ENCODE data around the gene RUNX1. TPM values are rescaled to one million over a fixed set of nuclear protein-coding genes. Genes with fewer than 3 reads are reported as not detected.

Gene RUNX1
- total and polyA plus RNA-seq, 2 donors (not counting 3 experiments of a cell fraction or from before 2014, with no cell fraction given), result 4.6 to 17.9 TPM

GRCh38 chr21:34912022-34912945 is 136.8 kb downstream of the RUNX1 start:
- no peak overlapping the region for H2AFZ ChIP-seq (ENCODE audit: low read depth, low read length)
- no peak for TF ChIP-seq POLR2A (IDR thresholded peaks at IDR 0.05; ENCODE audit: low read depth, low read length)
- TF ChIP-seq MAX (IDR thresholded peaks at IDR 0.05; ENCODE audit: insufficient read depth, insufficient read length), result no peak
- no peak for TF ChIP-seq JUN (IDR thresholded peaks at IDR 0.05; ENCODE audit: borderline replicate concordance, insufficient read depth, insufficient read length, low read depth)
- no peak for FAIRE-seq
- no peaks in the 10 kb centered on the region for H3K9me3 ChIP-seq (replicated peaks; ENCODE audit: control insufficient read depth, insufficient read depth, low read length)
- H3K4me2 ChIP-seq (ENCODE audit: insufficient read depth, low read length), result no peak overlapping the region
- intact Hi-C loops (cut with micrococcal nuclease) (no loop called here), dilution Hi-C loops (cut with MboI; ENCODE audit: extremely low pct_ligation_motif_present, low sequenced_read_pairs) (no loop called here)
- peaks cover 33 to 44% of the 10 kb centered on the region in 2 experiments for H3K27me3 ChIP-seq (ENCODE audit: control insufficient read depth in 2 of 2, insufficient read depth in 2 of 2, low read length in 2 of 2)
- no peak overlapping the region for H3K4me3 ChIP-seq (replicated peaks in 1 of 3; ENCODE audit: insufficient read depth in 1 of 3, low read depth in 1 of 3, low read length in 3 of 3)
- H3K79me2 ChIP-seq (ENCODE audit: control insufficient read depth, insufficient read depth, low read length), result no peaks in the 10 kb centered on the region
- POLR2A ChIA-PET, result no interaction called here
- DNase-seq (ENCODE audit: low read depth, low spot score), result no peak
- no peak overlapping the region for H3K27ac ChIP-seq (ENCODE audit: insufficient read depth, low read depth, low read length)
- H3K4me1 ChIP-seq (ENCODE audit: control insufficient read depth, extremely low read depth, insufficient read depth, low read length), result no peaks in the 10 kb centered on the region
- no peaks in the 10 kb centered on the region for H3K36me3 ChIP-seq (ENCODE audit: control insufficient read depth in 2 of 2, extremely low read depth in 1 of 2, insufficient read depth in 2 of 2, low read length in 2 of 2)
- no peaks in the 10 kb centered on the region for H4K20me1 ChIP-seq (replicated peaks; ENCODE audit: control insufficient read depth, extremely low read depth, insufficient read depth, low read length)
- no TSS peak for BruUV-seq (replicated peaks)
- CTCF ChIA-PET, result no interaction called here
- H3K9me1 ChIP-seq (replicated peaks; ENCODE audit: control insufficient read depth, extremely low read depth, insufficient read depth, low read length), result no peaks in the 10 kb centered on the region
- H3K9ac ChIP-seq (replicated peaks; ENCODE audit: extremely low read depth, insufficient read depth, low read length), result no peak overlapping the region

- BruUV-seq (replicated peaks), result no TSS peak
- no peak overlapping the region for H3K27ac ChIP-seq (ENCODE audit: insufficient read depth, low read depth, low read length)
- intact Hi-C loops (cut with micrococcal nuclease), result no loop called here
- no peaks in the 10 kb centered on the region for H4K20me1 ChIP-seq (replicated peaks; ENCODE audit: control insufficient read depth, extremely low read depth, insufficient read depth, low read length)
- no peak overlapping the region for H3K9ac ChIP-seq (replicated peaks; ENCODE audit: extremely low read depth, insufficient read depth, low read length)
- no peak overlapping the region for H3K4me3 ChIP-seq (replicated peaks in 1 of 3; ENCODE audit: insufficient read depth in 1 of 3, low read depth in 1 of 3, low read length in 3 of 3)
- no peak overlapping the region for H3K4me2 ChIP-seq (ENCODE audit: insufficient read depth, low read length)
- dilution Hi-C loops (cut with MboI; ENCODE audit: extremely low pct_ligation_motif_present, low sequenced_read_pairs), result no loop called here
- no peaks in the 10 kb centered on the region for H3K9me1 ChIP-seq (replicated peaks; ENCODE audit: control insufficient read depth, extremely low read depth, insufficient read depth, low read length)
- no peak for FAIRE-seq
- ChIA-PET POLR2A (no interaction called here), CTCF (interaction anchor here (0.9 kb wide), 1 partner anchor 8 kb away, joined by 3 read pairs; no protein-coding TSS in a partner anchor)
- no peaks in the 10 kb centered on the region for H3K9me3 ChIP-seq (replicated peaks; ENCODE audit: control insufficient read depth, insufficient read depth, low read length)
- H3K79me2 ChIP-seq (ENCODE audit: control insufficient read depth, insufficient read depth, low read length), result no peaks in the 10 kb centered on the region
- no peak overlapping the region for H2AFZ ChIP-seq (ENCODE audit: low read depth, low read length)
- H3K4me1 ChIP-seq (ENCODE audit: control insufficient read depth, extremely low read depth, insufficient read depth, low read length), result no peaks in the 10 kb centered on the region
- peaks cover 37 to 49% of the 10 kb centered on the region in 2 experiments for H3K27me3 ChIP-seq (ENCODE audit: control insufficient read depth in 2 of 2, insufficient read depth in 2 of 2, low read length in 2 of 2)
- no peaks in the 10 kb centered on the region for H3K36me3 ChIP-seq (ENCODE audit: control insufficient read depth in 2 of 2, extremely low read depth in 1 of 2, insufficient read depth in 2 of 2, low read length in 2 of 2)
- DNase-seq (ENCODE audit: low read depth, low spot score), result no peak
- TF ChIP-seq CTCF (IDR thresholded peaks at IDR 0.05; ENCODE audit: extremely low read depth in 1 of 2, insufficient read depth in 1 of 2, low read depth in 1 of 2, low read length in 2 of 2) (no peak), JUN (IDR thresholded peaks at IDR 0.05; ENCODE audit: borderline replicate concordance, insufficient read depth, insufficient read length, low read depth) (no peak), FOS (IDR thresholded peaks at IDR 0.05; ENCODE audit: borderline replicate concordance, insufficient read depth, low read length) (no peak), MAX (IDR thresholded peaks at IDR 0.05; ENCODE audit: insufficient read depth, insufficient read length) (no peak), MYC (IDR thresholded peaks at IDR 0.05; ENCODE audit: low read depth, low read length) (no peak), POLR2AphosphoS5 (IDR thresholded peaks at IDR 0.05; ENCODE audit: insufficient read depth, low read depth, low read length) (no peak), POLR2A (IDR thresholded peaks at IDR 0.05; ENCODE audit: low read depth, low read length) (no peak), GATA2 (IDR thresholded peaks at IDR 0.05; ENCODE audit: insufficient read depth, insufficient read length, low read depth, low read length) (no peak), EZH2 (IDR thresholded peaks at IDR 0.05; ENCODE audit: borderline replicate concordance, low read depth, low read length, severe bottlenecking) (no peak)
Observed at GRCh38 chr21:34911360-34911759, 137.7 kb downstream of the RUNX1 start.

Measured in endothelial cell of umbilical vein (primary cell).